ENCODE measurements around the gene KRTAP9-9. TPM values are rescaled to one million over a fixed set of nuclear protein-coding genes. Genes with fewer than 3 reads are reported as not detected.

Gene KRTAP9-9
- total RNA-seq, 4 donors from 2014 or later: not detected

- Histone ChIP-seq H3K27ac (no peak overlapping the region), H3K4me1 (peaks cover 0 to 21% (median 2%) of the 10 kb centered on the region in 3 donors), H3K4me3 (no peak overlapping the region), H3K9me3 (no peaks in the 10 kb centered on the region), H3K27me3 (no peaks in the 10 kb centered on the region), H3K36me3 (no peaks in the 10 kb centered on the region)
- TF ChIP-seq CTCF (IDR thresholded peaks at IDR 0.05) (no peak), POLR2A (IDR thresholded peaks at IDR 0.05) (no peak)
- intact Hi-C loops (cut with DNase I): no loop called here
- DNase-seq: no peak
- 21 to 35% methylated on average over 1 of the region's 1 CpG for WGBS, 2 donors
Observed at GRCh38 chr17:41296846-41297245, 41.7 kb downstream of the KRTAP9-9 start.

DNA sequence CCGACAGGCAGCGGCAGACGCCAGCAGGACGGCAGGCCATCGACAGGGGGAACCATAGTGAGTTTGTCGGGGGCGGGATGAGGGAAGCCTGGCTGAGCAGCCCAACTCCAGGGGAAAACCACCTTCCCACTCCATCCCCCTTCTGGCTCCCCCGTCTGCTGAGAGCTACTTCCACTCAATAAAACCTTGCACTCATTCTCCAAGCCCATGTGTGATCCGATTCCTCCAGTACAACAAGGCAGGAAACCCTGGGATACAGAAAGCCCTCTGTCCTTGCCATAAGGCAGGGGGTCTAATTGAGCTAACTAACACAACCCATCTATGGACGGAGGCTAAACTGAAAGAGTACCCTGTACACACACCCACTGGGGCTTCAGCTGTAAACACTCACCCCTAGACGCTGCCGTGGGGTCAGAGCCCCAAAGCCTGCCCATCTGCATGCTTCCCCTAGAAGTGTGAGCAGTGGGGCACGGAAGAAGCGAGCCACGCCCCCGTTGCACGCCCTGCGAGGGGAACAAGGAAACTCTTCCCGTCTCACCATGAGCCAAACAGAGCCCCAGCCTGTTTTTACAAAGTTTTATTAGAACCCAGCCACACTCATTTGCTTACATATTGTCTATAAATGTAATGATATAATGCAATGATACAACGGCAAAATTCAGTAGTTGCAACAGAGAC, 43.4 kb downstream of the KRTAP9-9 start:
- TF ChIP-seq CTCF (IDR thresholded peaks at IDR 0.05) (no peak), POLR2A (IDR thresholded peaks at IDR 0.05) (no peak)
- DNase-seq: no peak
- H3K9me3 ChIP-seq: no peaks in the 10 kb centered on the region

DNA sequence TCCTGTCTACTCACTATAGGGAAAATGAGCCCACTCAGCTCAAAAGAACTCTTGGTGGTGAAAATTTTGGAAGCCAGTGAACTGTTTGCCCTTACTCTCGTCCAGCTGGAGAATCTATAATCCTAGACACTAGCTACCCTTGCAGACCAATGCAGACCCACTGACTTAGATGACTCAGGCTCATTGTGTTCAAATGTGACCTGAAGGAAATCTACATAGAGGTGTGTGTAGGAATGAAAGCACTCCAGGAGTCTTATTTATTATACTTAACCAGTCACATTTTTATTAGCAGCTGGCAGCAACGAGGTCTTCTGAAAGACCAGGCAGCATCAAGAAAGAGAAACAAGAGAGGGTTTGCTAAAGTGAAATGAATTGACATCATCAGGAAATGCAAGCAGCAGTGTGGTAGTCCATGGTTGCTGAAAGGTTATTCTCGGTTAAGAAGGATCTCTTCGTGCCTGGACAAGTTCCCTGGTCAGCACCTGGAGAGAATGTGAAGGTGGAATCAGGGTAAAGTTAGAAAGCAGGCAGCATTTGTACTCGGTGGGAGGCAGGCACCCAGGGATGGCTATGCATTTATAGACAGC, 46.1 kb downstream of the KRTAP9-9 start:
- Histone ChIP-seq H3K9me3 (no peaks in the 10 kb centered on the region), H3K27ac (peak overlapping the region in 3 of 4 donors; percentile 40 to 58 (median 56)), H3K27me3 (no peaks in the 10 kb centered on the region), H3K4me1 (peaks cover 0 to 27% (median 4%) of the 10 kb centered on the region in 3 donors), H3K36me3 (no peaks in the 10 kb centered on the region), H3K4me3 (no peak overlapping the region)
- DNase-seq: no peak
- no peak for TF ChIP-seq POLR2A (IDR thresholded peaks at IDR 0.05)
- no peak for TF ChIP-seq CTCF (IDR thresholded peaks at IDR 0.05)
- intact Hi-C loops (cut with DNase I): no loop called here
- WGBS, 2 donors: 28 to 62% methylated on average over 5 of the region's 5 CpGs

More for the DNA sequence above, 43.4 kb downstream of the KRTAP9-9 start:
- H3K4me1 ChIP-seq: peaks cover 0 to 30% (median 4%) of the 10 kb centered on the region in 3 donors
- intact Hi-C loops (cut with DNase I): no loop called here
- no peak overlapping the region for H3K27ac ChIP-seq
- H3K4me3 ChIP-seq: no peak overlapping the region
- 90 to 96% methylated on average over 8 to 20 of the region's 20 CpGs for WGBS, 2 donors
- no peaks in the 10 kb centered on the region for H3K36me3 ChIP-seq
- no peaks in the 10 kb centered on the region for H3K27me3 ChIP-seq

GRCh38 chr17:41301916-41302901, 47.0 kb downstream of the KRTAP9-9 start, which contains the start of gene KRTAP29-1:
TSS of gene KRTAP29-1 (minus strand) at chr17:41302851. CDS start at chr17:41302851, 0 bp downstream.
- H3K9me3 ChIP-seq: no peaks in the 10 kb centered on the region
- TF ChIP-seq CTCF (IDR thresholded peaks at IDR 0.05) (no peak), POLR2A (IDR thresholded peaks at IDR 0.05) (no peak)
- H3K27ac ChIP-seq: peak within 1 kb of the TSS in 3 of 4 donors; percentile 40 to 58 (median 56)
- H3K36me3 ChIP-seq: no peaks in the 10 kb centered on the region
- H3K27me3 ChIP-seq: no peaks in the 10 kb centered on the region
- no peak for DNase-seq
- WGBS, 2 donors: 46 to 51% methylated on average over 8 to 10 of the region's 11 CpGs
- intact Hi-C loops (cut with DNase I): no loop called here
- no peak within 1 kb of the TSS for H3K4me3 ChIP-seq
- H3K4me1 ChIP-seq: peaks cover 0 to 23% (median 4%) of the 10 kb centered on the region in 3 donors
